Measurements from ENCODE around the gene TECPR1.
A peak's percentile ranks its signal among the peaks of the same experiment; 100 is the strongest.

The TECPR1 gene

DNA sequence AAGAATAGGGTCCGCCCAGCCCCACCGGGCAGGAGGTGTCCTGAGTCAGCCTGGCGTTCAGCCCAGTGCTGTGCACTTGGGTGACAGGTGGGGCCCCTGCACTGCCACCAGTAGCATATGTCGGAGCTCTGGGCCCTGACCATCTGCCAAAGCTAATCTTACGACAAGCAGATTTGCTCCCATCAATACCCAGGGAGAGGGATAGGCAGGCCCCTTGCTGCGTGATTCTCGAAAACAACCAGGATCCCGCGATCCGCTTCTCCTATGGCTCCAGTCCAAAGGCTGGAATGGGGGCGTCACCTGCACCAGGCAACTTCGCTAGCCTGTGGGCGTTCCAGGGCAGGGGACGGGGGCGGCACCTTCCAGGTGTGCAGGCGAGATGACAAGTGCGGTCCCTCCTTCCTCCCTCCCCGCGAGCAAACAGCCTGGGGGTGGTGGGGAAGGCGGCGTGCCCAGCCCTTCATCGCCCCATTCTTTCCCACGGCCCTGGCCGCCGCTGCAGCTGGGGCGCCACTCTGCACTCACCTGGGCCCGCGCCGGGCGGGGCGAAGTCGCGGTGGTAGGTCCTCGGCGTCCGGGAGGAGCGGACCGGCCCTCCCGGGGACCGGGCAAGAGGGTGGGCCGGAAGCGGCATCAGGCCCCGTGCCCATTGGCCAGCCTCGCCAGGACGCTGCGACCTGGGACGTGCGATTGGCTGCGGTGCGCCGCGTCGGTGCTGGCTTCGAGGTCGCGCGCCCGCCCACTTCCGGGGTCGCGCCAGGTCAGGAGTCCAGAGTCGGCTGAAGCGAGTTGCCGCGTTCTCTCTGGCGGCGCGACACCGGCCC, at the start of gene TECPR1:
TSS of gene TECPR1 (minus strand) at position 632 of the 824 bp plus-strand sequence. CDS start 6,086 bp downstream, outside the sequence.
- H3K36me3 ChIP-seq (ENCODE audit: control insufficient read depth, insufficient read depth, low read length), result peaks cover 6% of the 10 kb centered on the region
- H3K9ac ChIP-seq (ENCODE audit: low read length), result peak within 1 kb of the TSS; percentile 33
- no peaks in the 10 kb centered on the region for H3K27me3 ChIP-seq (ENCODE audit: control insufficient read depth, insufficient read depth, low read length)
- peak within 1 kb of the TSS; percentile 72 for H3K27ac ChIP-seq (ENCODE audit: low read depth, low read length)
- peak within 1 kb of the TSS; percentile 94 for H3K4me3 ChIP-seq (ENCODE audit: low read length)
- H3K4me1 ChIP-seq (ENCODE audit: control insufficient read depth, insufficient read depth, low read length), result peaks cover 5% of the 10 kb centered on the region

GRCh38 chr7:98300595-98301372, 48.8 kb upstream of the TECPR1 start:
- no peak overlapping the region for H3K9ac ChIP-seq (ENCODE audit: low read length)
- no peak overlapping the region for H3K27ac ChIP-seq (ENCODE audit: low read depth, low read length)
- H3K36me3 ChIP-seq (ENCODE audit: control insufficient read depth, insufficient read depth, low read length), result peaks cover 5% of the 10 kb centered on the region
- H3K4me3 ChIP-seq (ENCODE audit: low read length), result no peak overlapping the region
- no peaks in the 10 kb centered on the region for H3K27me3 ChIP-seq (ENCODE audit: control insufficient read depth, insufficient read depth, low read length)
- no peaks in the 10 kb centered on the region for H3K4me1 ChIP-seq (ENCODE audit: control insufficient read depth, insufficient read depth, low read length)

GRCh38 chr7:98297626-98298286, 45.7 kb upstream of the TECPR1 start:
- no peak overlapping the region for H3K4me3 ChIP-seq (ENCODE audit: low read length)
- H3K36me3 ChIP-seq (ENCODE audit: control insufficient read depth, insufficient read depth, low read length), result peaks cover 17% of the 10 kb centered on the region
- no peaks in the 10 kb centered on the region for H3K4me1 ChIP-seq (ENCODE audit: control insufficient read depth, insufficient read depth, low read length)
- no peak overlapping the region for H3K9ac ChIP-seq (ENCODE audit: low read length)
- H3K27ac ChIP-seq (ENCODE audit: low read depth, low read length), result no peak overlapping the region
- H3K27me3 ChIP-seq (ENCODE audit: control insufficient read depth, insufficient read depth, low read length), result no peaks in the 10 kb centered on the region

DNA sequence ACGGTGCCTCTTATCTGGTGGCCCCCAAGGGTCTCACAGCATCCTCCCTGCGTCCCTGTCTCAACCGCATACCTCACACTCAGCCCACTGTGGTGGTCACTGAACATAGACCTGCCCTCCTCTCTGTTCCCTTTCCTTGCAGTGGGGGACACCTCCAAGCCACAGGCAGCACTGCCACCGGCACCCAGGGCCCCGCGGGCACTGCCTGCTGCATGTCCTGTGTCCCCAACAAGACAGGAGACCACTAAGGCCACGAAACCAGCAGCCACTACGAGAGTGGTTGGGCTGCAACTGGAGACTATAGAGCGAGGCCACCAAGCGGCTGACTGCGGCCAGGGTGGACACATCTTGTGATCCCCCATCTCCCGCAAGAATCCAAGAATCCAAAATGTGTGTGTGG, 44.8 kb upstream of the TECPR1 start:
- peaks cover 20% of the 10 kb centered on the region for H3K36me3 ChIP-seq (ENCODE audit: control insufficient read depth, insufficient read depth, low read length)
- H3K9ac ChIP-seq (ENCODE audit: low read length), result no peak overlapping the region
- H3K27ac ChIP-seq (ENCODE audit: low read depth, low read length), result no peak overlapping the region
- H3K27me3 ChIP-seq (ENCODE audit: control insufficient read depth, insufficient read depth, low read length), result no peaks in the 10 kb centered on the region
- no peaks in the 10 kb centered on the region for H3K4me1 ChIP-seq (ENCODE audit: control insufficient read depth, insufficient read depth, low read length)
- no peak overlapping the region for H3K4me3 ChIP-seq (ENCODE audit: low read length)

DNA sequence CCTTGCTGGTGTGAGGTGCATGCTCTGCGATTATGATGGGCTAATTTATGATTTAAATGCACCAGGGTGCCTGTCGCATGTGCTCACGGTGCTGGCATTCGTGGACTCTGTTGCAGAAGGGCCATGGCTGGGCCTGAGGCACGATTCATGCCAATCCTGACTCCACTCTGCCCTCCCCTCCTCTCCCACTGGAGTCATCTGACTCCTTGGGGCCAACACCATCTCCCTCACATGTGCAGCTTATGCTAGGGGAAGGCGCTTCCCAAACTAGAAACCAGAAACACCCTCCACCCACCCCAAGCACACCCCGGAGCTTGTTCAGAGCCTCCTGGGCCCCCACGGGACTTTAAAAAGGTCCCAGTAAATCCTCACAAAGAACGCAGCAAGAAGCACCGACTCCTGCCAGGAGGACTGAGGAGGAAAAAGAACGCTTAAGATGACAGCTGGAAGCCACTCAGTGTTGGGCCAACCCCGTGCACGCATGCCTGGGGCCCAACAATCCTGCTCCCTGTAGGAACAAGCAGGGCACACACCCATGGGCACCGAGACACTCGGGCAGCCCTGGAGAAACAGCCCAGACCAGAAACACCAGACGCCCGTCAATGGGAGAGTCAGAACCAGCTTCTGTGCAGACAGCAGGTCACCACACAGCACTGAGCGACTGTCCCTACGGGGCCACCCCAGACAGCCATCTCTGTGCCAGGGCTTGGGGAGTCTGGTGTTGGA, 43.6 kb upstream of the TECPR1 start:
- Histone ChIP-seq H3K9ac (ENCODE audit: low read length) (peak overlapping the region; percentile 17), H3K4me1 (ENCODE audit: control insufficient read depth, insufficient read depth, low read length) (no peaks in the 10 kb centered on the region), H3K4me3 (ENCODE audit: low read length) (no peak overlapping the region), H3K27me3 (ENCODE audit: control insufficient read depth, insufficient read depth, low read length) (no peaks in the 10 kb centered on the region), H3K27ac (ENCODE audit: low read depth, low read length) (no peak overlapping the region), H3K36me3 (ENCODE audit: control insufficient read depth, insufficient read depth, low read length) (peaks cover 26% of the 10 kb centered on the region)

DNA sequence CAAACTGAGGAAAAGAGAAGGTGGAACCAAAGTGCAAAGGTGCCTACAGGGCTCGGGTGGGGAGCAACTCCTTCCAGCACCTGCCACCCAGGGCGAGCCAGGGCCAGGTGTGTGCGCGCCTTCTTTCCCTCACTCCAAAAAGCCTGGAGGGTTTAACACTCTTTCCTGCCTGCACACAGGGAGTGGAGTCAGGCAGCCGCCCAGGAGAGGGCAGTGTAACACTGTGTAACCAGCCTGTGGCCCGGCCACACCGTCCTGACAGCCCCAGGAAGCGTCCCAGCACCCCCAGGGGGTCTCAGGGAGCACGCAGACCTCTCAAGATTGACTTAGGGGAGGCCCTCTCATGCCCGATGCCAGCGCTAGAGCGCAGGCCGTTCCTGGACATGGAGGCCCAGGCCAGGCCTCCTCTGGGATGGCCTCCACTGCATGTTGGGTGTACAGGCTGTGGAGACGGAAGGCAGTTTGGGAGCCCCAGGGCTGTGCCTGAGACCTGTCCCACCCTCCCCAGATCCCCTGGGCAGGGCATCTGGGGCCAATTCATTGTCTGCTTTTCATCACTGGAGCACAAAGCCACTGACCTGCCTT, 42.9 kb upstream of the TECPR1 start:
- Histone ChIP-seq H3K27ac (ENCODE audit: low read depth, low read length) (no peak overlapping the region), H3K4me3 (ENCODE audit: low read length) (no peak overlapping the region), H3K4me1 (ENCODE audit: control insufficient read depth, insufficient read depth, low read length) (no peaks in the 10 kb centered on the region), H3K27me3 (ENCODE audit: control insufficient read depth, insufficient read depth, low read length) (no peaks in the 10 kb centered on the region), H3K9ac (ENCODE audit: low read length) (no peak overlapping the region), H3K36me3 (ENCODE audit: control insufficient read depth, insufficient read depth, low read length) (peaks cover 26% of the 10 kb centered on the region)

GRCh38 chr7:98294326-98294725, 42.3 kb upstream of the TECPR1 start:
- no peak overlapping the region for H3K27ac ChIP-seq (ENCODE audit: low read depth, low read length)

GRCh38 chr7:98293746-98294145, 41.7 kb upstream of the TECPR1 start:
- Histone ChIP-seq H3K27me3 (ENCODE audit: control insufficient read depth, insufficient read depth, low read length) (no peaks in the 10 kb centered on the region), H3K4me3 (ENCODE audit: low read length) (no peak overlapping the region), H3K27ac (ENCODE audit: low read depth, low read length) (no peak overlapping the region), H3K9ac (ENCODE audit: low read length) (no peak overlapping the region), H3K36me3 (ENCODE audit: control insufficient read depth, insufficient read depth, low read length) (peaks cover 28% of the 10 kb centered on the region), H3K4me1 (ENCODE audit: control insufficient read depth, insufficient read depth, low read length) (no peaks in the 10 kb centered on the region)

More at GRCh38 chr7:98294326-98294725, 42.3 kb upstream of the TECPR1 start:
- Histone ChIP-seq H3K36me3 (ENCODE audit: control insufficient read depth, insufficient read depth, low read length) (peaks cover 26% of the 10 kb centered on the region), H3K9ac (ENCODE audit: low read length) (no peak overlapping the region), H3K4me1 (ENCODE audit: control insufficient read depth, insufficient read depth, low read length) (no peaks in the 10 kb centered on the region), H3K4me3 (ENCODE audit: low read length) (no peak overlapping the region), H3K27me3 (ENCODE audit: control insufficient read depth, insufficient read depth, low read length) (no peaks in the 10 kb centered on the region)

- Histone ChIP-seq H3K27ac (ENCODE audit: low read depth, low read length) (no peak overlapping the region), H3K4me1 (ENCODE audit: control insufficient read depth, insufficient read depth, low read length) (no peaks in the 10 kb centered on the region), H3K27me3 (ENCODE audit: control insufficient read depth, insufficient read depth, low read length) (no peaks in the 10 kb centered on the region), H3K9ac (ENCODE audit: low read length) (no peak overlapping the region), H3K36me3 (ENCODE audit: control insufficient read depth, insufficient read depth, low read length) (peaks cover 28% of the 10 kb centered on the region), H3K4me3 (ENCODE audit: low read length) (no peak overlapping the region)
These were observed 41.2 kb upstream of the TECPR1 start for GRCh38 chr7:98293265-98293664.

DNA sequence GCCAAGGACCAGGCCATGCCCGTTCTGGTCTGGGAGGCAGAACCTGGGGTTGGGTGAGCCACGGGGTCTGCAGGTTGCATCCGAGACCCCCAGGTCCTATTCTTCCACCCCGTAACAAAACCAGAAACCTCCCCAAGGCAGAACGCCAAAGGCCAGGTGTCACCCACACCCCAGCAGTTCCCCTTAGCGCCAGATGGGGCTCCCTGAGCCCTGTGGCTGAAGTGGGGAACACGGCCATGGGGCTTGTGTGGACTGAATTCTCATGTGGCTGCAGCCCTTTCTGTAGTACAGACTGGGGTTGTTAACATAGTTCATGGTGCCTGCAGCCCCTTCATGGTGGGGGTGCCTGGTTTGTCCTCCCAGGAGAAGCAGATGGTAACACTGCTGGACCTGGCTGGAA, 39.7 kb upstream of the TECPR1 start:
- no peak overlapping the region for H3K27ac ChIP-seq (ENCODE audit: low read depth, low read length)
- H3K4me3 ChIP-seq (ENCODE audit: low read length), result no peak overlapping the region
- peaks cover 1% of the 10 kb centered on the region for H3K4me1 ChIP-seq (ENCODE audit: control insufficient read depth, insufficient read depth, low read length)
- H3K36me3 ChIP-seq (ENCODE audit: control insufficient read depth, insufficient read depth, low read length), result peaks cover 31% of the 10 kb centered on the region
- H3K9ac ChIP-seq (ENCODE audit: low read length), result no peak overlapping the region
- H3K27me3 ChIP-seq (ENCODE audit: control insufficient read depth, insufficient read depth, low read length), result no peaks in the 10 kb centered on the region

DNA sequence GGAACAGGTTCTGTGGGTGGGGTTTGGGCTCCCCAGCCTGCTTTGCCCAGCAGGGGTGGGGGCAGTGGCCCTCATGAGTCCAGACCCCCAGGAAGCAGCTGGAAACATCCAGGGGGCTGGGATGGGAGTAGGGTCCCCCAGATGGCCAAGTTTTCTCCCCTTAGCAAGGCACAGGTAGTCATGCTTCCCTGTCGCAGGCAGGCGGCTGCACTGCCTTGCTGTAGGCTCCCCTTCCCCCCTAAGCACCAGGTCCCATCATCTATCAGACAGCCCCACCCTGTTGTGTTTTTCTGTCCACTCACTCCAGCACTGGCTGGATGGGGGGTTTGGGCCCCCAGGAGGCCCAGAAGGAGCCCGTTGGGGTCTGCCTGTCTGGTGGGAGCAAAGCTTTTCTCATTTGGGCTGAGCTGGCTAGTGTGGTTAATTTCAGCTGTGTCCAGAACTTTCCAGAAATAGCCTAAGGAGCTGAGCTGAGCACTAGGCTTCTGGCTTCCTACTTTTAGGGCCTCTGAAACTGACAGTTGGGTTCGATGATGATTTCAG, 37.4 kb upstream of the TECPR1 start:
- H3K36me3 ChIP-seq (ENCODE audit: control insufficient read depth, insufficient read depth, low read length), result peaks cover 27% of the 10 kb centered on the region
- no peaks in the 10 kb centered on the region for H3K27me3 ChIP-seq (ENCODE audit: control insufficient read depth, insufficient read depth, low read length)
- H3K4me1 ChIP-seq (ENCODE audit: control insufficient read depth, insufficient read depth, low read length), result peaks cover 23% of the 10 kb centered on the region
- H3K9ac ChIP-seq (ENCODE audit: low read length), result no peak overlapping the region
- H3K4me3 ChIP-seq (ENCODE audit: low read length), result no peak overlapping the region
- no peak overlapping the region for H3K27ac ChIP-seq (ENCODE audit: low read depth, low read length)
